Measurements from ENCODE around the gene BRICD5.

The BRICD5 gene

GRCh38 chr16:2196162-2196980, 14.3 kb downstream of the BRICD5 start, which contains the start of gene CASKIN1:
TSS of gene CASKIN1 (minus strand) at chr16:2196605. CDS start at chr16:2196432, 173 bp downstream.
- DNase-seq, result no peak

DNA sequence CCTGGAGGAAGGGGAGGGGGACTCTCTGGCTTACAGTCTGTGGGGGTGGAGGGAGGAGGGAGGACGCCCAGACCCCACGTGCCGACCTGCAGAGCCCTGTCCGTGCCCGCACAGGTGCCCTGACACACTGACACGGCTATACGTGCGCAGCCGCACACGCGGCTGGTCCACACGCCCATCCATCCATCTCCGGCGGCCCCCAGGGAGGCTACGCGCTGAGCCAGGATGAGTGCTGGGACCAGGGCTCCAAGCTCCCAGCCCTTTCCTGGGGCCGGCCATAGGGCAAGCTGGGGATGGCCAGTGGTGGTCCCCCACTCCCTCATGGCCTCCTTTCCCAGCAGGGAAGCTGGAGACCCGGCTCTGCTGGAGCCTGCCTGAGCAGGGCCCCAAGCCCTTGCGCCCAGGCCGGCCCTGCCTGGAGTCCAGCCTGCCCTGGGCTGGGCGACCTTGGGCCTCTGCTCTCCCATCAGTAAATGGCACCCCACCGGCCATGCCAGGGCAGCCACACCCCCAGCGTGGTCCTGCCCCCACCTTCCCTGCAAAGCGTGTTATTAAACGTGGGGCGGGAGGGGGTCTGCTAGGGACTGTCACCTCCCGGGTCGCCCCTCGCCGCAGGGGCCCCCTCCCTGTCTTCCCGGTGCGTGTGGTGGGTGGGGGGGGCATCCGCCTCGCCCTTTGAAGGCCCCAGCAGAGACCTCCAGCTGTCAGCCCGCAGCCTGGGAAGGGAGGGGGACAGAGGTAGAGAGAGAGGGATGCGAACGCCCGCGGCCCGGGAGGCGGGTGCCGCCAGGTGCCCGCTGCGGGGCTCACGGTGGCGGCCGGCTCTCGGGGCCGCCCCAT, 15.1 kb downstream of the BRICD5 start:
- DNase-seq, result no peak

GRCh38 chr16:2194852-2195321, 15.8 kb downstream of the BRICD5 start:
- DNase-seq, result no peak

DNA sequence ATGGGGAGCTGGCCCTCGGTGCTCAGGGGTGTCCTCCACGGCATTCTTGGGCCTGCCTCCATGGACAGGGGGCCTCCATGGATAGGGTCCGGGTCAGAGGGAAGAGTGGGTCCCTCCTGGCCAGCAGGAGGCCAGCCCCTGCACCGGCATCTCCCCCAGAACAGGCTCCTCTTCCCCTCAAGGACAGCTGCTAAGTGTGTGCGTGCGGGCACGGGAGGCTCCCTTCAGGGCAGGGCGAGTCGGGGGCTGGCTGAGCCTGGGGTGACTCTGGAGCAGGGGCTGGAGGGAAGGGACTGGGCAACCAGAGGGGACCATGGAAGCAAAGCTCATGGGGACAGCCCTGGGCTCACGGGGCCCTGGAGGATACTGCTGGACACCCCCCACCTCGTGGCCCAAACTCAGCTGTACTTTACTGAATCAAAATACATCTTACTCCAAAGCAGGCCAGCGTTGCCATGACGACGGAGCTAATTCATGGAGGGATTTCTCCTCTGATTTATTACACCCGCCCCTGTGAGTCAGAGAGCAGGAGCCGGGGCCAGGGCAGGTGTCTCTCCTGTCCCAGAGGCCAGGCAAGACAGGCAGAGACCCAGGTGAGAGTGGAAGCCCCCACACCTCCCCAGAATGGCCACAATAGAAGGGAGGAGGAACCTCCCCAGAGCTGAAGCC, 16.4 kb downstream of the BRICD5 start:
- DNase-seq, result no peak

DNA sequence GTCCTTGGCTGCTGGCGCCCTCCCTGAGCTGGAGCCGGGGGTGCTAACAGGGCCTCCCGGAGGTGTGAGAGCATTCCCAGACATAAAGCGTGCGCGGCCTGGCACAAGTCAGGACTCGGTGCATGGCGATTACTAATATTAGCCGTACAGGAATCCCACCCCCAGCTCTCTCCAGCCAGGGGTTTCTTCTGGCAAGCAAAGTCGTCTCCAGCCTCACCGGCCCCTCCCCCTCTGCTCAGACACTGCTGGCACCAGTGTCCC, 19.3 kb downstream of the BRICD5 start:
- DNase-seq, result no peak

DNA sequence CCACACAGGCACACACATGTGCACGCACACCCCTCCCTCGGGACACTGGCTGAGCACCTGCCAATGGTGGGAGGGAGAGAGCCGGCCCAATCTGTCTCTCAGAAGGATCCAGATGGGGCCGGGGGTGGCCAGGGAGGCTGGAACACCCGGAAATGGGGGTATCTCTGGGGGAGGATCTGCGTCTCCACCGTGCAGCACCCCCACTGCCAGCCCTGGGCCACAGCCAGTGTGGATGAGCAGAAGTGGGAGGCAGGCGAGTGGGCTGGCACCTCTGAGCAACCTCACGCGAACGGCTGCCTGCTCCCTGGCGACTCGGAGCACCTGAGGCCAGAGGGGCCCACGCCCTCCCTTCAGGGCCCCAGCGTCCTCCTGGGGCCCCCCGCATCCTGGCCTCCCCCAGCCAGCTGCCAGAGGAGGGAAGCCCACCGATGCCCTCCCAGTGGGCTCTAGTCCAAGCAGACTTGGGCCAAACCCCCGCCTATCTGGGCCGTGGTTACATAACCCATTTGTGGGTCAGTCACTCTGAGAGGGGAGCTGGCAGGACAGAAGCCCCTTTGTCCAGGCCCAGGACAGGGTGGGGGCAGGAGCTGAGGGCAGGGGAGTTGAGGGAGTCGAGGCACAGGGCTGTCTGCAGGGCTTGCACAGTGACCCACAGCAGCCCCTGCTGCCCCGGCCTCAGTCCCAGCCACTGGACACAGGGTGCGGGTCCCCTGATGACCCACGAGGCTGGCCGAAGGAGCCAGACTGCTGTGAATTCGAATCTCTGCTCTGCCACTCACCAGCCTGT, 19.8 kb downstream of the BRICD5 start:
- DNase-seq, result no peak

GRCh38 chr16:2190002-2190658, 20.5 kb downstream of the BRICD5 start:
- DNase-seq, result no peak

DNA sequence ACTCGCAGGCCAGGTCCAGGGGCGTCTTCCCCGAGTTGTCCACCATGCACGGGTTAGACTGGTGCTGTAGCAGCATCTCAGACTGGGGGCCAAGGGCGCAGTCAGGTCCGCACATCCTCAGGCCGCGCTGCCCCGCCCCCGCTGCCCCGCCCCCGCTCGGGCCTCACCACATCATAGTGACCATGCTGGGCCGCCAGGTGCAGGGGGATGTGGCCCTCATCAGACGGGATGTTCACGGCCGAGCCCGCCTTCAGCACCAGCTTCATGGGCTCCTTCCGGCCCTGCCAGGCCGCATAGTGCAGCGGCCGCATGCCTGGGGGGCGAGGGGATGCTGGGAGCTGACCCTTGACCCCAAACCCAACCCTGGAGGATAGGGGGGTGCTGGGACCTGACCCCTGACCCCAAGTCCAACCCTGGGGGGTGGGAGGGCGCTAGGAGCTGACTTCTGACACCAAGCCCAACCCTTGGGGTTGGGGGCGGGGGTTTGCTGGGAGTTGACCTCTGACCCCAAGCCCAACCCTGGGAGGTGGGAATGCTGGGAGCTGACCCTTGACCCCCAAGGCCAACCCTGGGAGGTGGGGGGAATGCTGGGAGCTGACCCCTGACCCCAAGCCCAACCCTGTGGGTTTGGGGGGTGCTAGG, 21.3 kb downstream of the BRICD5 start:
- DNase-seq, result no peak

GRCh38 chr16:2188395-2188794, 22.3 kb downstream of the BRICD5 start:
- DNase-seq, result no peak

- no peak for DNase-seq
Observed at GRCh38 chr16:2187212-2187611, 23.5 kb downstream of the BRICD5 start.

GRCh38 chr16:2186505-2186904, 24.2 kb downstream of the BRICD5 start:
- no peak for DNase-seq

DNA sequence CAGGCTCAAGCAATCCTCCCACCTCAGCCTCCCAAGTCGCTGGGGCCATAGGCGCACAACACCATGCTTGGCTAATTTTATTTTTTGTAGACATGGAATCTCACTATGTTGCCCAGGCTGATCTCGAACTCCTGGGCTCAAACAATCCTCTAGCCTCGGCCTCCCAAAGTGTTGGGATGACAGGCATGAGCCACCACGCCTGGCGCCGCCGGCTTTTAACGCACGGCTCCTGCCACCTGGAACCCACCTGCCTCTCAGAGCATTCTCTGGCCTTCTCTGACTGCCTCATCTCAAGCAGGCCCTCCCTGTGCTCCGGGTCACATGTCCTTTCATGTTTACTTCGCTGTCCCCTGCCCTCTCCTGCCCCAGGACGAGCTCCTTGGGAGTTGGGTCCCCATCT, 24.6 kb downstream of the BRICD5 start:
- DNase-seq, result no peak

DNA sequence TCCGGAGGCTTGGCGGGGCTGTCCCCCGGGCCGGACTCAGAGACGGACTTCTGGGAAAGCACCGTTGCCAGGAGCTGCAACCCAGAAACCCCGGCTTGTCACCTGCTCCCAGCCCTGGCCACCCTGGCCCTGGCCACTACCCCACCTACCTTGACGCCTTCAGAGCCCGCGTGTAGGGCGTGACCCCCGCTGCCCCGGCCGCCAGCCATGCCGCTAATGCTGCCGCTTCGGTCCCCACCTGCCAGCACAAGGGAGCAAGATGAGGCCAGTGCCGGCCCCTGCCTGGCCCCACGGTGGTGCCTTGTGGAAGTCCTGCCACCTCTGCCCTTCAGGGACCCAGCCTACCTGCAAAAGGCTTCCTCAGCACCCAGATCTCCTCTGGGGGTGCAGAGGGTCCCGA, 25.7 kb downstream of the BRICD5 start:
- no peak for DNase-seq

DNA sequence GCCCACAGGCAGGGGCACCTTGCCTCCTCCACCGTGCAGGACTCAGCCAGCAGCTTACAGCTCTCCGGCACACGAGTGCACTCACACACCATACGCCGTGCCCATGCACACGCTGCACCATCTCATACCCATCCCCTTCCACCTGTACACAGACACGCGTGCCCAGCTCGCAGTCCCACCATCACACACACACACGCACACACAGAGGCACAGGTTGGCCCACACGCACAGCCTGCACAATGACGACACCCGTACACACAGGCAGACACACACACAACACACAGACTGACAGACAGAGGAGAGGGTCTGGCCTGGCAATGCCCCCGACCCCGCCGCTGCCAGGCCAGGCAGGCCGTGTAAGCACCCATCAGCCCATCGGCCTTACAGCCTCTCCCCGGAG, 26.3 kb downstream of the BRICD5 start:
- DNase-seq, result no peak

DNA sequence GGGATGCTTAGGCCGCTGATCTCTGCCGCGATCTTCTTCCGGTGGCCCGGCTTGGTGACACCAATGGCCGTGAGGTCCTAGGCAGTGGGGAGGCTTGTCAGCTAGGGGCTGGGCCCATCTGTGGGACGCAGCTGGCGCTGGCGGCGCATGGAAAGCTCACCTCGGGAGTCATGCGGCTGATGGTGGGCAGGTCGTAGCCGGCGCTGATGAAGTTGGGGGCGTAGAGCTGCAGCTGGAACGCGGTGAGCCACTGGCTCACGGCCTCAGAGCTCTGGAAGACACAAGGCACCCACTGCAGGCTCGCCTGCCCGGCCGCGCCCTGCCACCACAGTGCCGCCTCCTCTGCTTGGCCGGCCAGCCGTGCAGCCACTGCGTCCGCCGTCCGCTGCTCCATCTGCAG, 27.0 kb downstream of the BRICD5 start:
- DNase-seq, result no peak

- no peak for DNase-seq
Observed at GRCh38 chr16:2181952-2182351, 28.7 kb downstream of the BRICD5 start.

DNA sequence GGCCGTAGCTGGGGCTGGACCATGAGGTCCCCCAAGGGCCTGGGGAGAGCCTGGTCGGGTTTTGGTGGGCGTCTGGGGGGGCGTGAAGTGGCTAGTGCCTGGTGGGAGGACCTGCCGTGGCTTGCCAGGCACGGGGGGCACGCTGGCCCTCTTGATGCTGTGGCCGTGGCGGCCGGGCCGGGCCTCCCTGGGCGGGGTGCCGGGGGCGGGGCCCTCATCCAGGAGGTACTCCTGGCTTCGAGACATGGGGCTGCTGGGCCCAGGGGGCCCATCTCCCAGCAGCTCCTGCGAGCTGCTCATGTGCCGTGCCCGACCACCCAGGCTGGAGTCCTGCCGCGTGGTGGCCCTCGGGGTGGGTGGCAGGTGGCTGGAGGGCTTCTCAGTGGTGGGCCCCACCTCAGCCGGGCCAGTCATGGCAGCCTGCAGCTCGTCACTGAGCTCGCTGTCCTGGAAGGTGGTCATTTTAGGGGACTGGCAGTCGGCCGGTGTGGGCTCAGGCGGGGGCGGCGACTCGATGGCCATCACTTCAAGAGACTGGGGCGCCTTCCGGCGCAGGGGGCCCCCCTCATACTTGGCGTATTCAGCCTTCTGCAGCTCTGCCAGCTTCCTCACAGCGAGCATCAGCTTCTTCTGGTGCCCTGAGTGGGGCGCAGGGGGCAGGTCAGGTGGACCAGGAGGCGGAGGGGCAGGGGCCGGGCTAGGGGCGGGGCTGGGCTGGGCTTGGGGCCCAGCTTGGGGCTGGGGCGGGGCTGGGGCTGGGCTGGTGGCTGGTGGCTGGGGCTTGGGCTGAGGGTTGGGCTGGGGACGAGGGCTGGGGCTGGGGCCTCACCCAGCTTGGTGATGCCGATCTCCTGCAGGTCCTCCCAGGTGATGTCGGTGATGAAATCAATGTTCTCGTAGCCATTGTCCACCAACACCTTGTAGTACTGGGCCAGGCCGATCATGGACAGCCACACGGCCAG, 29.4 kb downstream of the BRICD5 start:
- no peak for DNase-seq

DNA sequence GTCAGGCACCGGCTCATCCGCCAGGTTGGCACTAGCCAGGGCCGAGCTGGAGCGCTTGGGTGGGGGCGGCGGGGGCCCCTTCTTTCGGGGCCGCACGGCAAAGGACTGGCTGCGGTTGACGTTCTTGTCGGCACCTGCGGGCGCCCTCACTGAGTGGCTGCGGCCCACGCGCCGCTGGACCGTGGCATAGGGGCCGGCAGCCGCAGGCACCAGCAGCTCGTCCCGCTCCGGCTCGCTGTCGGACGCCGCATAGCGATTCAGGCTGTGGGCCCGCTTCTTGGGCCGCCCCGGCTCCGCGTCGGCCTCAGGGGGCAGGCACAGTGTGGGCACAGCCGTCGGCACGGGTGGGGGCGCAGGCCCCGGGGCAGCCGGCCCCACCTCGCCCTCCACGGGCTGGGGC, 30.2 kb downstream of the BRICD5 start:
- DNase-seq, result no peak

DNA sequence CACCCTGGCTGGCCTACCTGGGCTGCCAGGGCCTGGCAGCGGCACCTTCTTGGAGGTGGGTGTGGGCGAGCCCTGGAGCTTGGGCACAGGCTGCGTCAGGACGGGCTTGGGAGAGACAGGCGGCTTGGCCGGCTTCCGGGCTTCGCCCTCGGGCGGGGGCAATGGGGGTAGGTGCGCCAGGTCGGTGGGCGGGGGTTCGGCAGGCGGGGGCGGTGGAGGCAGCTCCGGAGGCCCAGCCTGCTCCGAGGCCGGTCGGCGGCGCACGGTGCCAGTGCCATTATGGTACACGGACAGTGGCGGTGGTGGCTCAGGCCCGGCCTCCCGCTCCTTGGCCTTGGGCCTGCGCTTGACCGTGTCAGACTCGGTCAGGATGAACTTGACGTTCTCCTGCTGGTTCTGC, 31.1 kb downstream of the BRICD5 start:
- no peak for DNase-seq

DNA sequence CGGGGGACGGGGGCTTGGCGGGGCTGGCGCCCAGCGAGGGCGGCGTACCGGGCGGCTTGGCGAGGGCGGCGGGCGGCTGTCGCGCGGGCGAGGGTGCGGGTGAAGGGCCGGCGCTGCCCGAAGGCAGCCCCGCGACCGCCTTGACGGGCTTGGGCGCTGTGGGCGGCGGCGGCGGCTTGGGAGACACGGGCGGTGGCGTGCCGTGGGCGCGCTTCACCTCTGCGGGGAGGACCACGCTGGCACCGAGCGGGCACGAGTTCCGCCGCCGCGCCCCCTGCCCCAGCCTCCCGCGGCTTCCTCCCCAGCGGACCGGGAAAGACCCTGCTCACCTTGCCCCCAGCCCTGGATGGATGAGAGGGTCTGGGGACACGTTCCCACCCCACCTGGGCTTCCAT, 31.6 kb downstream of the BRICD5 start:
- no peak for DNase-seq
